SK-N-SH treated with all-trans-retinoic acid at 6 μM for 48 hours (cell line): ENCODE results near the gene SENP1.

Source experiments
- ARNTL ChIP-seq: fragments of 450-650 bp; formaldehyde crosslinking; IDR thresholded peaks from 2 replicates; pipeline ENCODE4 v1.5.0; 2020; ENCODE audit warnings: low read depth, mild to moderate bottlenecking, moderate library complexity, borderline replicate concordance
- BACH2 ChIP-seq: fragments of 250-450 bp; sonication (Bioruptor Pico); IDR thresholded peaks from 2 replicates; pipeline ENCODE4 v1.9.0; 2021; ENCODE audit warnings: mild to moderate bottlenecking, borderline replicate concordance
- TOX ChIP-seq: fragments of 250-450 bp; sonication (Bioruptor Pico); IDR thresholded peaks from 2 replicates; pipeline ENCODE4 v1.8.0; 2021; ENCODE audit warnings: mild to moderate bottlenecking, moderate library complexity, borderline replicate concordance
- ZFP3 ChIP-seq: fragments of 250-450 bp; sonication (Bioruptor Pico); IDR thresholded peaks from 2 replicates; pipeline ENCODE4 v1.5.0; 2020; ENCODE audit warnings: mild to moderate bottlenecking, moderate library complexity
- ZFP30 ChIP-seq: fragments of 450-650 bp; formaldehyde crosslinking; IDR thresholded peaks from 2 replicates; pipeline ENCODE4 v1.5.0; 2022; ENCODE audit warnings: mild to moderate bottlenecking, moderate library complexity
- ZNF565 ChIP-seq: fragments of 450-650 bp; formaldehyde crosslinking; conservative IDR thresholded peaks from 2 replicates; pipeline ENCODE4 v1.5.0; 2020; ENCODE audit warnings: low read depth, mild to moderate bottlenecking, moderate library complexity
- TF ChIP-seq, protein P1 (sequence below): fragments of 250-450 bp; sonication (Bioruptor Pico); IDR thresholded peaks from 2 replicates; pipeline ENCODE4 v1.8.0; 2020; ENCODE audit warnings: mild to moderate bottlenecking, moderate library complexity, borderline replicate concordance
- TF ChIP-seq, protein P2 (sequence below): fragments of 250-450 bp; sonication (Bioruptor Pico); IDR thresholded peaks from 2 replicates; pipeline ENCODE4 v1.5.1; 2020; ENCODE audit warnings: low read depth, mild to moderate bottlenecking, moderate library complexity

DNA sequence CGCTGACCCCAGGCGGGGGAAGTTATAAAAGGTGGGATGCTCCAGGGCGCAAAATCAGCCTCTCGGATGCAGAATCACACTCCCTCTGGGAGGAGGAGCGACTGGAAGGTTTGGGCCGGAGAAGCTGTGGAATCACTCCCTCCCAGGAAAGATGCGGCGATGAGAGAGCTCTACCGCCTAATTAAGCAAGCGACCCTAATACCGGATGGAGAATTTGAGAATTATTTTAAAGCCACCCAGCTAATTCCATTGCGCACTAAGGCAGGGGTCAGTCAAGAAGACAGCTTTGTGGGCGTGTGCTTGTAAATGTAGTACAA, 103.5 kb downstream of the SENP1 start:
- TF ChIP-seq ZFP30 (no peak), ZFP3 (CRISPR knock-in tag) (no peak), ARNTL (CRISPR knock-in tag) (no peak), BACH2 (CRISPR knock-in tag) (no peak), TOX (no peak), ZNF565 (no peak)
- TF ChIP-seq, protein P1, sequence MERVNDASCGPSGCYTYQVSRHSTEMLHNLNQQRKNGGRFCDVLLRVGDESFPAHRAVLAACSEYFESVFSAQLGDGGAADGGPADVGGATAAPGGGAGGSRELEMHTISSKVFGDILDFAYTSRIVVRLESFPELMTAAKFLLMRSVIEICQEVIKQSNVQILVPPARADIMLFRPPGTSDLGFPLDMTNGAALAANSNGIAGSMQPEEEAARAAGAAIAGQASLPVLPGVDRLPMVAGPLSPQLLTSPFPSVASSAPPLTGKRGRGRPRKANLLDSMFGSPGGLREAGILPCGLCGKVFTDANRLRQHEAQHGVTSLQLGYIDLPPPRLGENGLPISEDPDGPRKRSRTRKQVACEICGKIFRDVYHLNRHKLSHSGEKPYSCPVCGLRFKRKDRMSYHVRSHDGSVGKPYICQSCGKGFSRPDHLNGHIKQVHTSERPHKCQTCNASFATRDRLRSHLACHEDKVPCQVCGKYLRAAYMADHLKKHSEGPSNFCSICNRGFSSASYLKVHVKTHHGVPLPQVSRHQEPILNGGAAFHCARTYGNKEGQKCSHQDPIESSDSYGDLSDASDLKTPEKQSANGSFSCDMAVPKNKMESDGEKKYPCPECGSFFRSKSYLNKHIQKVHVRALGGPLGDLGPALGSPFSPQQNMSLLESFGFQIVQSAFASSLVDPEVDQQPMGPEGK (CRISPR knock-in tag) = no peak
- TF ChIP-seq, protein P2, sequence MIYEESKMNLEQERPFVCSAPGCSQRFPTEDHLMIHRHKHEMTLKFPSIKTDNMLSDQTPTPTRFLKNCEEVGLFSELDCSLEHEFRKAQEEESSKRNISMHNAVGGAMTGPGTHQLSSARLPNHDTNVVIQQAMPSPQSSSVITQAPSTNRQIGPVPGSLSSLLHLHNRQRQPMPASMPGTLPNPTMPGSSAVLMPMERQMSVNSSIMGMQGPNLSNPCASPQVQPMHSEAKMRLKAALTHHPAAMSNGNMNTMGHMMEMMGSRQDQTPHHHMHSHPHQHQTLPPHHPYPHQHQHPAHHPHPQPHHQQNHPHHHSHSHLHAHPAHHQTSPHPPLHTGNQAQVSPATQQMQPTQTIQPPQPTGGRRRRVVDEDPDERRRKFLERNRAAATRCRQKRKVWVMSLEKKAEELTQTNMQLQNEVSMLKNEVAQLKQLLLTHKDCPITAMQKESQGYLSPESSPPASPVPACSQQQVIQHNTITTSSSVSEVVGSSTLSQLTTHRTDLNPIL = no peak
